Measurements from ENCODE around the gene MPRIP. TPM values are rescaled to one million over a fixed set of nuclear protein-coding genes. Genes with fewer than 3 reads are reported as not detected.
A peak's percentile ranks its signal among the peaks of the same experiment; 100 is the strongest.
"Not testable (repeated sequence)": the region's sequence is repeated elsewhere in the genome, so short reads cannot be mapped to it uniquely, and the experiment has no call there.

The MPRIP gene
- total RNA-seq, 1 donor from 2014 or later, result 863 TPM

DNA sequence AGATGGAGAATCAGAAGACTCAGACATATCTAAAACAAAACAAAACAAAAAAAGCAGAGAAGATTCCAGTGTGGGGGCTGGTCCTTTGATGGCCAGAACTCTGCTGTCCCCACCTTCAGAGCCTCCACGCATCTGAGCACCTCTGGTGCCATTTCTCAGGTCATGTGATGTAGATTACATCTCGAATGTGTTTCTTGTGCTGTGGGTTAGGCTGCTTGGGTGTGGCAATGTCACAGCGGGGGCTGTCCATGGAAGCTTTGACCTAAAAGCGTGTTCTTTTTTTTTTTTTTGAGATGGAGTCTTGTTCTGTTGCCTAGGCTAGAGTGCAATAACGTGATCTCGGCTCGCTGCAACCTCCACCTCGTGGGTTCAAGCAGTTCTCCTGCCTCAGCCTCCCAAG lies 112.7 kb downstream of the MPRIP start:
- Mint-ChIP-seq H3K36me3 (ENCODE audit: unreplicated experiment) (peaks cover 4% of the 10 kb centered on the region), H3K27ac (ENCODE audit: unreplicated experiment) (peak overlapping the region; percentile 1), H3K4me1 (ENCODE audit: low read depth, unreplicated experiment) (no peaks in the 10 kb centered on the region), H3K4me3 (ENCODE audit: unreplicated experiment) (no peak overlapping the region), H3K9me3 (ENCODE audit: unreplicated experiment) (peaks cover 14% of the 10 kb centered on the region), H3K27me3 (ENCODE audit: unreplicated experiment) (peaks cover 18% of the 10 kb centered on the region)
- TF ChIP-seq, protein P1, sequence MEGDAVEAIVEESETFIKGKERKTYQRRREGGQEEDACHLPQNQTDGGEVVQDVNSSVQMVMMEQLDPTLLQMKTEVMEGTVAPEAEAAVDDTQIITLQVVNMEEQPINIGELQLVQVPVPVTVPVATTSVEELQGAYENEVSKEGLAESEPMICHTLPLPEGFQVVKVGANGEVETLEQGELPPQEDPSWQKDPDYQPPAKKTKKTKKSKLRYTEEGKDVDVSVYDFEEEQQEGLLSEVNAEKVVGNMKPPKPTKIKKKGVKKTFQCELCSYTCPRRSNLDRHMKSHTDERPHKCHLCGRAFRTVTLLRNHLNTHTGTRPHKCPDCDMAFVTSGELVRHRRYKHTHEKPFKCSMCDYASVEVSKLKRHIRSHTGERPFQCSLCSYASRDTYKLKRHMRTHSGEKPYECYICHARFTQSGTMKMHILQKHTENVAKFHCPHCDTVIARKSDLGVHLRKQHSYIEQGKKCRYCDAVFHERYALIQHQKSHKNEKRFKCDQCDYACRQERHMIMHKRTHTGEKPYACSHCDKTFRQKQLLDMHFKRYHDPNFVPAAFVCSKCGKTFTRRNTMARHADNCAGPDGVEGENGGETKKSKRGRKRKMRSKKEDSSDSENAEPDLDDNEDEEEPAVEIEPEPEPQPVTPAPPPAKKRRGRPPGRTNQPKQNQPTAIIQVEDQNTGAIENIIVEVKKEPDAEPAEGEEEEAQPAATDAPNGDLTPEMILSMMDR (IDR thresholded peaks at IDR 0.05; ENCODE audit: partially characterized antibody, unreplicated experiment), result no peak
- no peak for DNase-seq

DNA sequence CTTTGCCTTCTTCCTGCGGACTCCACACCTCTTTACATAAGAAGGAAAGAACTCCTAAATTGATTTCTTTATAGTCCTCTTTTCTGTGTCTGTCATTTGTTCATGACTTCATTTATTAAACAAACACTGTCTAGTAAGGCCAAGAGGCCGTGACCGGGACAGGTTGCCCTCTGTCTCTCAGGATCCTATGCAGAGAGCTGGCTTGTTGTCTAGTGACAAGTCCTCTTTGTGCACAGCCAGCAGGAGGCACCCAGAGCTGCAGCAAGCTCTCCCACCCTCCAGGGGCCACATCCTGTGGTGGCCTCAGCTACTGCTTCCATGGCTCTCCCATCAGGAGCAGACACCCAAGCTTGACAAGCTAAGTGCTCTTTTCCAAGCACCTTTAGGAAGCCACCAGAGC lies 113.3 kb downstream of the MPRIP start:
- H3K4me1 Mint-ChIP-seq (ENCODE audit: low read depth, unreplicated experiment), result no peaks in the 10 kb centered on the region
- H3K27me3 Mint-ChIP-seq (ENCODE audit: unreplicated experiment), result peaks cover 18% of the 10 kb centered on the region
- peaks cover 4% of the 10 kb centered on the region for H3K36me3 Mint-ChIP-seq (ENCODE audit: unreplicated experiment)
- no peak overlapping the region for H3K27ac Mint-ChIP-seq (ENCODE audit: unreplicated experiment)
- peaks cover 13% of the 10 kb centered on the region for H3K9me3 Mint-ChIP-seq (ENCODE audit: unreplicated experiment)
- H3K4me3 Mint-ChIP-seq (ENCODE audit: unreplicated experiment), result no peak overlapping the region
- DNase-seq, result no peak
- TF ChIP-seq, protein P1 (IDR thresholded peaks at IDR 0.05; ENCODE audit: partially characterized antibody, unreplicated experiment), result no peak

DNA sequence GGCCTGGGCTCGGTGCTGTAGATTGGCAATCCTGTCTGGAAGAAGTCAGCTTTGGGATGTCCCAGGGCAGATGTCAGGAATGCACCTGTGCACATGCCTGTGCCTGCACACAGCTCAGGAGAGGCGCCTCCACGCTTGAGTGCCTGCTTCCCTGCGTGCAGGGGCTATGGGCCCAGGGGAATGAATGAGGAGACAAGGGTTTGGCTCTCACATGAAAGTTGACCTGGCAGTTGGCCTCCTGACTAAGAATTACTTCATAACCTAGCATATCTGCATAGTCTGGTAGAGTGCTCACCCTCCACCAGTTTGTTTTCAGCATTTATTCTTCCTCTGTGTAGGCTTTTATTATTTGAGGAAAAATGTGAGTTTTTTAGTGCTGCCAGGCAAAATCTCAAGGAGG lies 113.8 kb downstream of the MPRIP start:
- no peak for DNase-seq
- Mint-ChIP-seq H3K4me1 (ENCODE audit: low read depth, unreplicated experiment) (no peaks in the 10 kb centered on the region), H3K9me3 (ENCODE audit: unreplicated experiment) (peaks cover 12% of the 10 kb centered on the region), H3K36me3 (ENCODE audit: unreplicated experiment) (peaks cover 4% of the 10 kb centered on the region), H3K27me3 (ENCODE audit: unreplicated experiment) (peaks cover 18% of the 10 kb centered on the region), H3K27ac (ENCODE audit: unreplicated experiment) (no peak overlapping the region), H3K4me3 (ENCODE audit: unreplicated experiment) (no peak overlapping the region)
- TF ChIP-seq, protein P1 (IDR thresholded peaks at IDR 0.05; ENCODE audit: partially characterized antibody, unreplicated experiment), result no peak

DNA sequence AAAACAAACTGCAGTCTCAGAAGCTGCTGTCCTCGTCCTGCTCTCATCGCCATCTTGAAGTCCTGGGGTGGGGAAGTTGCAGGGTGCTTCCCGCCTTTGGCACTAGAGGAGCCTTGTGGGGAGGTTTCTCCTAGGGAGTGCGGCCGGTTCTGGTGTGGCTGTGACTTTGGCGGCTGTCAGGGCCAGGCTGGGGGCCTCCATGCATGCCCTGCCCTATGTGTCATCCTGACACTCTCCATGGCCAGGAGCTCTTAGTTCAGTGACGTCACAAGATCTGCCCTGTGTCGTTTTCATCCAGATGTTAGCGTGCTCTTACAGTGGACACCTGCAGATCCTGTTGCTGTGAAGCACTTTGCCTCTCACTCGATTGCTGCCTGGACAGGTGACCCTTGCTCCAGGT lies 114.3 kb downstream of the MPRIP start:
- Mint-ChIP-seq H3K36me3 (ENCODE audit: unreplicated experiment) (peaks cover 4% of the 10 kb centered on the region), H3K27ac (ENCODE audit: unreplicated experiment) (no peak overlapping the region), H3K4me3 (ENCODE audit: unreplicated experiment) (no peak overlapping the region), H3K4me1 (ENCODE audit: low read depth, unreplicated experiment) (no peaks in the 10 kb centered on the region), H3K27me3 (ENCODE audit: unreplicated experiment) (peaks cover 18% of the 10 kb centered on the region), H3K9me3 (ENCODE audit: unreplicated experiment) (peaks cover 11% of the 10 kb centered on the region)
- no peak for DNase-seq
- TF ChIP-seq, protein P1 (IDR thresholded peaks at IDR 0.05; ENCODE audit: partially characterized antibody, unreplicated experiment), result no peak

DNA sequence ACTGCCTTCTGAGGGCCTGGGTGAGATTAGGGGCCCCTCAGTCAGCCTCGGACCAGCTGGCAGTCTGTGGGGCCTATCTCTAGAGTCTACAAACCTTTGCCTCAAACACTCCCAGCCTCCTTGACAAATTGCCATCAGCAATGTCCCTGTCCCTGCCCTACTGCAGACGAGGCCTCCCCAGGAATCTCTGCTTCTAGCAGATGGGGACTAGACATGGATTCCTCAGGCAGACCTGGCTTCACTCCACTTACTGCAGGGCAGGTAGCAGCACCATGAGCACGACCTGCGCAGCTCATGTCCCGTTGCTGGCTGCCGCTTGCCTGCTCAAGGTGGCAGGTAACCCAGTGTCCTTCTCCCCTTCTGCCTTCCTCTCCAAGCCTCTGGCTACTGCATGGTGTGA lies 114.8 kb downstream of the MPRIP start:
- Mint-ChIP-seq H3K27ac (ENCODE audit: unreplicated experiment) (peak overlapping the region; percentile 28), H3K4me3 (ENCODE audit: unreplicated experiment) (no peak overlapping the region), H3K4me1 (ENCODE audit: low read depth, unreplicated experiment) (peaks cover 1% of the 10 kb centered on the region), H3K9me3 (ENCODE audit: unreplicated experiment) (peaks cover 11% of the 10 kb centered on the region), H3K36me3 (ENCODE audit: unreplicated experiment) (peaks cover 4% of the 10 kb centered on the region), H3K27me3 (ENCODE audit: unreplicated experiment) (peaks cover 20% of the 10 kb centered on the region)
- no peak for DNase-seq
- TF ChIP-seq, protein P1 (IDR thresholded peaks at IDR 0.05; ENCODE audit: partially characterized antibody, unreplicated experiment), result no peak

DNA sequence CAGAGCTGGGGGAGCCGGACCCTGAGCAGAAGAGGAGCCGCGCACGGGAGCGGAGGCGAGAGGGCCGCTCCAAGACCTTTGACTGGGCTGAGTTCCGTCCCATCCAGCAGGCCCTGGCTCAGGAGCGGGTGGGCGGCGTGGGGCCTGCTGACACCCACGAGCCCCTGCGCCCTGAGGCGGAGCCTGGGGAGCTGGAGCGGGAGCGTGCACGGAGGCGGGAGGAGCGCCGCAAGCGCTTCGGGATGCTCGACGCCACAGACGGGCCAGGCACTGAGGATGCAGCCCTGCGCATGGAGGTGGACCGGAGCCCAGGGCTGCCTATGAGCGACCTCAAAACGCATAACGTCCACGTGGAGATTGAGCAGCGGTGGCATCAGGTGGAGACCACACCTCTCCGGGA lies 116.2 kb downstream of the MPRIP start:
- DNase-seq; H3K4me1 Mint-ChIP-seq (ENCODE audit: low read depth, unreplicated experiment); H3K4me3 Mint-ChIP-seq (ENCODE audit: unreplicated experiment); H3K36me3 Mint-ChIP-seq (ENCODE audit: unreplicated experiment); H3K9me3 Mint-ChIP-seq (ENCODE audit: unreplicated experiment); H3K27ac Mint-ChIP-seq (ENCODE audit: unreplicated experiment): not testable (repeated sequence)
- H3K27me3 Mint-ChIP-seq (ENCODE audit: unreplicated experiment), result peaks cover 15% of the 10 kb centered on the region
